ENCODE data around the gene MAD2L2.

MAD2L2 gene

DNA sequence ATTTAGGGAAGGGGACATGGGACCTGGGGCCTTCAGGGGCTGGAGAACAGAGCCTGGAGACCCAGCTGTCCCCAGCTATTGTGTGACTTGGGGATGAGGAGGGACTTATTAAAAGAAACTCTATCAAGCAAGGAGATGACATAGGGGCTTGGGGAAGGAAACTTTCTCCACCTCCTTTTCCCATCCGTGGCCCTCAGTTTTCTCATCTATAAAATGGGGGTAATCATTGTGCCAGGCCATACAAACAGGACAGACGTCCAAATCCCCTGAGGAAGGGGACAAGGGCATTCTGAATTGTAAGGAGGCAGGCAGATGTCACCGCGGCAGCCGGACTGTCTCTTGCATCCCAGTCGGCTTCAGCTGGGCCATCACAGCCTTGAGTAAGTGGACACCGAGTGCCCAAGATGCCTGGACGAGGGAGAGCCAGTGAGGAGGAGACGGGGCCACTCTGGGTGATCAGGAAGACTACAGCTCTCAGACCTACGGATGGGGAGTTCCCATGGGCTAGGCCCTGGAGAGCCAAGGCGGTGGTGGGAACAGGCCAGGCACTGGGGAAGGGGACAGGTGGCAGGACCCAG is 28.7 kb downstream of the MAD2L2 start:
- no peak for FAIRE-seq

DNA sequence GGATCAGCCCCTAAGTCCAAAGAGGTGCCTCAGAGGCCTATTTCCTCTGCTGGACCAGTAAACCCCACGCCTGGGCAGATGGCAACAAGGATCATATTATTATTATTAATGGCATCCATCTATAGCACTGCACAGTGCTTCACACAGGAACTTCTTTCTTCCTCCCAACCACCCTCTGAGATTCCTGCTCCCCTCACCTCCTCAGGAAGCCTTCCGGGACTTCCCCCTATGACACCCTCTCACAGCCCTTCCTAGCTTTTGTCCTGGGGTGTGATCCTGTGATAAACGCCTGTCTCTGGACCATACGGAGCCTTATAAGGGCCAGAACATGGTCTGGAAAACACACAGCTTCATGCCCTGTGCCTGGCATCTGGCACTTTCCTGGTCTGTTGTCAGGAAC is 29.9 kb downstream of the MAD2L2 start:
- FAIRE-seq, result no peak

GRCh38 chr1:11650331-11650991 is 30.5 kb downstream of the MAD2L2 start:
- no peak for FAIRE-seq

- no peak for FAIRE-seq
These were observed 31.2 kb downstream of the MAD2L2 start for GRCh38 chr1:11649624-11650330.

DNA sequence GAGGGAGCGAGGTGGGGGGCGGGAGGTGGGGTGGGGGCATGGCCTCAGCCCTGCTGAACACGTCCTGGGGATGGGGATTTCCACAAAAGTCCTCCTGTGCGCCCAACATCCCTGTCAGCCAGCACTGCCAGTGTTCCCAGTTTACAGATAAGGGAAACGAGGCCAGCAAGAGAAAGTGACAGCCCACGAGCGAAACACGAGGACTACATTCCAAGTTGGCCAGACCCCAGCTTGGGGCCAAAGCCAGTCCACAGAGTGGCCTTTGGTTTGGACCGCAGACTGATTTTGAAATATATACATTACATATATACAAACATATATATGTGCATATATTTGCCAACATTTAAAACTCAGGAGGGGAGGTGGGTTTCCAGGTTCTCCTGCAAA is 31.7 kb downstream of the MAD2L2 start:
- no peak for FAIRE-seq

- no peak for FAIRE-seq
These were observed 32.2 kb downstream of the MAD2L2 start for GRCh38 chr1:11648732-11649158.

- no peak for FAIRE-seq
These were observed 32.9 kb downstream of the MAD2L2 start for GRCh38 chr1:11648039-11648438.

GRCh38 chr1:11647333-11647732 is 33.6 kb downstream of the MAD2L2 start:
- no peak for FAIRE-seq

DNA sequence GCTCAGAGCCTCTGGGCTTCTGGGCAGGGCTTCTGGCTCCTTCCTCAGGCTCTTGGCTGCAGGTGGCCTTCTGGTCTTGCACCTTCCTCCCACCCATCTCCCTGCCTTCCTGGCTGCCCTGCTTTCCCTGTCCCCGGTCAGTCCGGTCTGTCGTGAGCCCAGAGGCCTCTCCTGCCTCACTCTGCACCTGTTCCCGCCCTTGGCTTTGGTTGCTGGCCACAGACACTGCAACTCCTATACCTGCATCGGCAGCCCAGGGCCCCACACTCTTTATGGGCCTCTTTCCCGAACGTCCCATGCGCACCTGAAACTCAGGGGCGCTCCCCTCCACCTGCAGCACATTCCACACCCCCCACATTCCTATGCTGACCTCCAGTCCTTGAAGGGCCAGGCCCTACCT is 34.6 kb downstream of the MAD2L2 start:
- FAIRE-seq, result no peak

DNA sequence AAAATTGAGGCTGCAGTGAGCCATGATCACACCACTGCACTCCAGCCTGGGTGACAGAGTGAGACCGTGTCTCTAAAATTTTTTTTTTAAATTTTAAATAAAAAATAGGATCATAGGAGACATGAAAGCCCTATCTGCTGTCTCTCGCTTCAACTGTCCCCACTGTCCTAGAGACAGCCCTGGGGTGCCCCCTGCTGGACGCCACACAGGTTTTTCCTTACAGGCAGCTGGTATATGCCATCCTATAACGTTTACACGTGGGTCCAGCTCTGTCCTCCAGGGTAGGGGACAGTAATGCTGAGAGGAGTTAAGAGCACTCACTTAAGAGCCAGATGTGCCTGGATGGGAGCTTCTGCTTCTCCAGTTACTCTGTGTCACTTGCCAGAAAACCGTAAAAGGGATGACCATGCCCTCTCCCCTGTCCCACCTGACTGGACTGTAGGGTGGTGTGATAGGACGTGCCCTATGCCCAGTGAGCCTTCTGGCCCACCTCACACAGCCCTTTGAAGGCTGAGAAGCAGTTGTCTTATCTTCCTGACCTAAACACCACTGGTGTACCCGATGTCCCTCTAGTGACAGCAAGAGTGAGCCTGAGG is 35.2 kb downstream of the MAD2L2 start:
- no peak for FAIRE-seq

DNA sequence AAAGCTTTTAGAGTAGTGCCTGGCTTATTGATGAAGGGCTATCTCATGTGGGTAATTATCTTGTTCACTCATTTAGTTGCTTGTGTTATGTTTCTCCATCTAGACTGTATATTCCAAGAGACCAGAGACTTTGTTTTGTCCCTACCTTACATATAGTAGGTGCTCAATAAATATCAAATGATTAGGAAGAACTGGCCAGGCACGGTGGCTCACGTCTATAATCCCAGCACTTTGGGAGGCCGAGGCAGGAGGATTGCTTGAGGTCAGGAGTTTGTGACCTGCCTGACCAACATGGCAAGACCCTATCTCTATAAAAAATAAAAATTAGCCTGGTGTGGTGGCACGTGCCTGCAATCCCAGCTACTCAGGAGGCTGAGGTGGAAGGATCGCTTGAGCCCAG is 35.7 kb downstream of the MAD2L2 start:
- FAIRE-seq, result no peak

- no peak for FAIRE-seq
These were observed 37.2 kb downstream of the MAD2L2 start for GRCh38 chr1:11643782-11644181.

DNA sequence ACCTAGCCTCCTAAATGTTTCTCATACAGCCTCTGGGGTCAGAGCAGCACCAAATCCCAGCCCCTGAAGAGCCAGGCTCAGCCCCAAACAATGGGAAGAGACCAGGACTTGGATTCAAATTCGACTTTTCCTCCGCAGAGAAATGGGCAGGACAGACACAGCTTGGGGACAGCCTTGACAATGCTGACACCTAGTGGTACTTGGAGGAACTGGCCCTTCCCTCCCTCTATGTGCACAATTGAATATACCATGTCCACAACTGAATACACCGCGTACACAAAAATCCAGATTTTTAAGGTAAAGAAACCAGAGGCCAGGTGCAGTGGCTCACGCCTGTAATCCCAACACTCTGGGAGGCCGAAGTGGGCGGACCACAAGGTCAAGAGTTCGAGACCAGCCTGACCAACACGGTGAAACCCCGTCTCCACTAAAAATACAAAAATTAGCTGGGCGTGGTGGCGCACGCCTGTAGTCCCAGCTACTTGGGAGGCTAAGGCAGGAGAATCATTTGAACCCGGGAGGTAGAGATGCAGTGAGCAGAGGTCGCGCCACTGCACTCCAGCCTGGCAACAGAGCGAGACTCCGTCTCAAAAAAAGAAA is 38.4 kb downstream of the MAD2L2 start:
- peak; percentile 87 for FAIRE-seq

- no peak for FAIRE-seq
These were observed 39.1 kb downstream of the MAD2L2 start for GRCh38 chr1:11641776-11642305.

GRCh38 chr1:11640944-11641343 is 40.0 kb downstream of the MAD2L2 start:
- FAIRE-seq, result no peak

DNA sequence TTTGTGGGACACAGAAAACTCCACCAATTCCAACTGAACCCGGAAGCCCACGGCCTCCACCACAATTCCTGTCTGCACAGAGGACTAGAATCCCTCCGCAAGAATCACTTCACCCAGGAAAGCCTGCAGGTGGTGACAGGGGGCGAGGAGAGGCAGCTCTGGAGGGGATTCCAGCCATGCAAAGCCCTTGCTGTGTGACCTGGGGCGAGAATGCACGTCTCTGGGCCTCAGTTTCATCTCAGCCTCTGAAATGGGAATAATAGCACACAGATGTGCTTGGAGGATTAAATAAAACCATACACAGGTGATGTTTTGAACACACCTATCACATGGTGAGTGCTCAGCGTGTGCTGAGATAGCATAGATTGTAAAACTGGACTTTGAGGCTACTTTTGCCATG is 40.8 kb downstream of the MAD2L2 start:
- no peak for FAIRE-seq

DNA sequence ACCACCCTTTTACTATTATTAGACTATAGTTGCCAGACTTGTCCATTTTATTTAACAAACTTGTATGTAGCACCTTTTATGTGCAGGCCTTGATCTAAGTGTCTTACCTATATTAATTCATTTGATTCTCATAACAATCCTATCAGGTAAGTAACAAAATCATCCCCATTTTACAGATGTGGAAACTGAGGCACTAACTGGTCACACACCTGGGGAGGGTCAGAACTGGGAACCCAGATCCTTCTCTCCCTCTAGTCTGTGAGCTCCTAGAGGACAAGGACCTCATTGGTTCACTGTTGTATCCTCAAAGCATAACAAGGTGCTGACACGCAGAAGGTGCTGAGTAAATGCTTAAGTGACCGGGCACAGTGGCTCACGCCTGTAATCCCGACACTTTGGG is 41.6 kb downstream of the MAD2L2 start:
- FAIRE-seq, result no peak

DNA sequence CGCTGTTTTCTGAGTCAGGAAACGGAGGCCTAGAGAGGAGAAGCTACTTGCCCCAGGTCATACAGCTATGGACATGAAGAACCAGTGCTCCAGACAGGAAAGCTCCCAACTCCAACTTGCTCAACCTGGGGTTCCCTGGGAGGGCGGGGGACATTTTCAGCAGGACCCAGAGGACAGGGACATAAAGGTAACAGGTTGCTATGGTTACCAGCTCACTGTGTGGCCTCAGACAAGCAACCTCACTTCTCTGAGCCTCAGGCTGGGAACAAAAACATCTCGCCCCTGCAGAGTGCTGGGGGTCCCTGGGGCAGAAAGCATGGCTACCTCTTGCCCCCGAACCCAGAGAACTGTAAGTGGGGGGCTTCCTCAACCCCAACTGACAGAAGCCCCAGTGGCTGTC is 42.8 kb downstream of the MAD2L2 start:
- no peak for FAIRE-seq

- no peak for FAIRE-seq
These were observed 46.4 kb downstream of the MAD2L2 start for GRCh38 chr1:11634365-11635192.

- no peak for FAIRE-seq
These were observed 51.5 kb downstream of the MAD2L2 start for GRCh38 chr1:11629184-11630016.

DNA sequence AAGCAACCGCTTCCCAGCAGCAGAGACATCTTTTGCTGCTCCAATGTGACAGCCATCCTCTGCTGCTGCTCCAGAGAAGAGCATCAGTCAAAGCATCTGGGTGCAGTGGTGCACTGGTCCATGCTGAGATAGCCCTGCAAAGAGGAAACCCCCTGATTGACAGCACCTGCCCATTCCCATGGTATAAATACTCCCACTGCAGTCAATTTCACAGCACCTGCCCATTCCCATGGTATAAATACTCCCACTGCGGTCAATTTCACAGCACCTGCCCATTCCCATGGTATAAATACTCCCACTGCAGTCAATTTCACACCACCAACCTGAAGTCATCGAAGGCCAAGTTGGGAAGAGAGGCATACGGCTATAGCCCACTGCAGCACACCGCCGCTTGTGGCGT is 52.2 kb downstream of the MAD2L2 start:
- FAIRE-seq, result no peak
